Measurements from ENCODE around the gene CMTM2.

DNA sequence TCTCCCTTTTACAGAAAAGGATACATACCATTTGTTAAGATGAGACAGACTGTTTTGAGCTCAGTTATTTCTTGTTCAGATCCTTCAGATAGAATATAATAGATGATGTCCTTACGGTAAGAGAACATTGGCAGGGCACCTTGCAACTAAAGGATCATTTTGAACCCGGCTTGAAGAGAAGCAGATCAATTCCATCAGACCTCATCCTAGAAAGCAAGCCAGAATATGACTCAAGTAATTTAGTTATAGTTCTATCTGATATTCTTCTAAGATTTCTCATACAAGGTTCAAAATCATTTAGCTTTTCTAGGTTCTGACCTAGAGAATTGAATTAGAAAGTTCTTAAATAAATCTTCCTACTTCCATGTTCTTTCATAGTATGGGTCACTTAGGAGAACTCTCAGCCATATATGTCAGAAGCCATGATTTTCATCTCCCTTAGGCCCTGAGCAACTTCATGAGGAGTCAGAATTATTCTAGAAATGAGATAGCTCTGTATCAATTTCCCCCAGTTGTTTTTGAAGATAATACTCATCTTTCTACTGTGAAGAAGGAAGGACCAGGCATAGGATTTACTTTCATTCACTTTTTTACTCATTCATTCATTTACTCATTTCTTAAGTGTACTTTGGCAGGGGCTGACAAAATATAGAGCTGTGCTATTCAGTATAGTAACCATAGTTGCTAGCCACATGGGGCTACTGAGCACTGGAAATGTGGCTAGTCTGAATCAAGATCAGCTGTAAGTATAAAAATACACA lies 15.5 kb upstream of the CMTM2 start:
- TF ChIP-seq YY1 (IDR thresholded peaks at IDR 0.05; ENCODE audit: insufficient read depth, insufficient read length), result no peak
- no peak for TF ChIP-seq ZNF274 (IDR thresholded peaks at IDR 0.05; ENCODE audit: low read depth, low read length)
